ENCODE results near the gene PTPRH.
A peak's percentile ranks its signal among the peaks of the same experiment; 100 is the strongest.
"Not testable (repeated sequence)": the region's sequence is repeated elsewhere in the genome, so short reads cannot be mapped to it uniquely, and the experiment has no call there.

Gene PTPRH

GRCh38 chr19:55226273-55226672 is 17.0 kb upstream of the PTPRH start:
- no peak for DNase-seq

- DNase-seq = no peak
Observed at GRCh38 chr19:55225415-55225958, 16.2 kb upstream of the PTPRH start.

GRCh38 chr19:55224679-55225414 is 15.5 kb upstream of the PTPRH start:
- not testable (repeated sequence) for DNase-seq

GRCh38 chr19:55224038-55224665 is 14.9 kb upstream of the PTPRH start:
- no peak for DNase-seq

- no peak for DNase-seq
Observed at GRCh38 chr19:55223291-55224037, 14.2 kb upstream of the PTPRH start.

- DNase-seq = no peak
Observed at GRCh38 chr19:55220525-55220924, 11.2 kb upstream of the PTPRH start.

GRCh38 chr19:55216461-55217198 is 7.3 kb upstream of the PTPRH start:
- peak; percentile 61 to 67 for DNase-seq

- no peak for DNase-seq
Observed at GRCh38 chr19:55213547-55213946, 4.2 kb upstream of the PTPRH start.

GRCh38 chr19:55212447-55212846 is 3.1 kb upstream of the PTPRH start:
- peak; percentile 62 to 68 for DNase-seq

- DNase-seq = no peak
Observed at GRCh38 chr19:55209693-55210472, 582 bp upstream of the PTPRH start.

GRCh38 chr19:55206664-55207500 is 2.4 kb downstream of the PTPRH start:
- DNase-seq = peak; percentile 56 to 65

GRCh38 chr19:55202199-55202598 is 7.1 kb downstream of the PTPRH start:
- DNase-seq = not testable (repeated sequence)

GRCh38 chr19:55199620-55200204 is 9.6 kb downstream of the PTPRH start:
- DNase-seq = no peak

GRCh38 chr19:55198651-55199050 is 10.7 kb downstream of the PTPRH start:
- DNase-seq = no peak

- DNase-seq = no peak
Observed at GRCh38 chr19:55197528-55197927, 11.8 kb downstream of the PTPRH start.

GRCh38 chr19:55196803-55197202 is 12.5 kb downstream of the PTPRH start:
- DNase-seq = no peak

- no peak for DNase-seq
Observed at GRCh38 chr19:55193481-55193880, 15.8 kb downstream of the PTPRH start.

GRCh38 chr19:55189403-55189835 is 19.9 kb downstream of the PTPRH start:
- no peak for DNase-seq

GRCh38 chr19:55188625-55189024 is 20.7 kb downstream of the PTPRH start:
- DNase-seq = no peak

- DNase-seq = no peak
Observed at GRCh38 chr19:55186080-55186479, 23.2 kb downstream of the PTPRH start.

GRCh38 chr19:55181740-55182139 is 27.6 kb downstream of the PTPRH start:
- no peak for DNase-seq
